Large intestine (tissue), 3 donors: ENCODE measurements around the gene B4GALT5. TPM values are rescaled to one million over a fixed set of nuclear protein-coding genes. Genes with fewer than 3 reads are reported as not detected.

Experiments used
- DNase-seq, 2 donors: peaks; one replicate each; pipeline versions ENCODE4 v3.0.0 to v3.0.0-alpha.2; 2013
- H3K27ac ChIP-seq: one replicate; pipeline ENCODE4 v1.5.1; 2013; ENCODE audit warnings: low read length
- H3K27me3 ChIP-seq: 2 replicates; pipeline ENCODE4 v1.6.1; 2013; ENCODE audit warnings: low read length; ENCODE audit not compliant: control insufficient read depth, insufficient read depth
- H3K36me3 ChIP-seq: 2 replicates; pipeline ENCODE4 v1.6.1; 2013; ENCODE audit warnings: low read length; ENCODE audit not compliant: control insufficient read depth, insufficient read depth
- H3K4me1 ChIP-seq: one replicate; pipeline ENCODE4 v1.6.1; 2013; ENCODE audit warnings: low read length; ENCODE audit not compliant: control insufficient read depth, insufficient read depth
- H3K4me3 ChIP-seq: one replicate; pipeline ENCODE4 v1.5.1; 2013; ENCODE audit warnings: low read length
- H3K9me3 ChIP-seq: one replicate; pipeline ENCODE4 v1.6.1; 2013; ENCODE audit warnings: mild to moderate bottlenecking, low read depth, low read length, moderate library complexity; ENCODE audit not compliant: control insufficient read depth
- WGBS: methylation state at CpG from one replicate; pipeline ENCODE4 v1.1.5; 2013; ENCODE audit warnings: low lambda C conversion rate; ENCODE audit not compliant: insufficient coverage; 5-methylcytosine and 5-hydroxymethylcytosine counted together
- polyA plus RNA-seq: library from polyadenylated mRNA; unstranded; fragments of 120-200 nt; gene quantifications from one replicate; pipeline ENCODE4 v1.2.1, GENCODE V29; 2013

The B4GALT5 gene
- polyA plus RNA-seq, 1 donor: 51.2 TPM

- peak; percentile 74 to 77 for DNase-seq
- Histone ChIP-seq H3K27me3 (no peaks in the 10 kb centered on the region), H3K9me3 (no peaks in the 10 kb centered on the region), H3K27ac (no peak overlapping the region), H3K4me1 (peaks cover 10% of the 10 kb centered on the region), H3K4me3 (no peak overlapping the region), H3K36me3 (no peaks in the 10 kb centered on the region)
- no CpG with 5 or more reads among the region's 17 CpGs for WGBS
Observed at GRCh38 chr20:49608752-49609670, 104.7 kb downstream of the B4GALT5 start.

GRCh38 chr20:49607568-49607967, 106.1 kb downstream of the B4GALT5 start:
- no peak for DNase-seq
- Histone ChIP-seq H3K4me1 (peaks cover 10% of the 10 kb centered on the region), H3K4me3 (no peak overlapping the region), H3K27ac (no peak overlapping the region), H3K27me3 (no peaks in the 10 kb centered on the region), H3K36me3 (no peaks in the 10 kb centered on the region), H3K9me3 (no peaks in the 10 kb centered on the region)
- no CpG with 5 or more reads among the region's 1 CpG for WGBS

GRCh38 chr20:49603209-49603627, 110.5 kb downstream of the B4GALT5 start:
- Histone ChIP-seq H3K4me1 (peaks cover 26% of the 10 kb centered on the region), H3K4me3 (no peak overlapping the region), H3K9me3 (no peaks in the 10 kb centered on the region), H3K36me3 (no peaks in the 10 kb centered on the region), H3K27ac (no peak overlapping the region), H3K27me3 (no peaks in the 10 kb centered on the region)
- peak; percentile 45 to 46 for DNase-seq
- no CpG with 5 or more reads among the region's 11 CpGs for WGBS

- peaks cover 5% of the 10 kb centered on the region for H3K9me3 ChIP-seq
- 80% methylated on average over 1 of the region's 9 CpGs for WGBS
- H3K36me3 ChIP-seq: no peaks in the 10 kb centered on the region
- H3K4me3 ChIP-seq: no peak overlapping the region
- H3K27ac ChIP-seq: no peak overlapping the region
- no peak for DNase-seq
- no peaks in the 10 kb centered on the region for H3K27me3 ChIP-seq
- H3K4me1 ChIP-seq: peaks cover 26% of the 10 kb centered on the region
Observed at GRCh38 chr20:49602345-49603208, 111.1 kb downstream of the B4GALT5 start.

- no peak for DNase-seq
- Histone ChIP-seq H3K36me3 (no peaks in the 10 kb centered on the region), H3K4me1 (peaks cover 28% of the 10 kb centered on the region), H3K4me3 (no peak overlapping the region), H3K9me3 (peaks cover 5% of the 10 kb centered on the region), H3K27ac (peak overlapping the region; percentile 99), H3K27me3 (no peaks in the 10 kb centered on the region)
- no CpG with 5 or more reads among the region's 5 CpGs for WGBS
Observed at GRCh38 chr20:49601153-49601924, 112.3 kb downstream of the B4GALT5 start.

- H3K27me3 ChIP-seq: no peaks in the 10 kb centered on the region
- peak overlapping the region; percentile 36 for H3K4me3 ChIP-seq
- H3K9me3 ChIP-seq: peaks cover 5% of the 10 kb centered on the region
- H3K4me1 ChIP-seq: peaks cover 35% of the 10 kb centered on the region
- no peak for DNase-seq
- H3K27ac ChIP-seq: peak overlapping the region; percentile 99
- H3K36me3 ChIP-seq: no peaks in the 10 kb centered on the region
- WGBS: no CpG with 5 or more reads among the region's 4 CpGs
Observed at GRCh38 chr20:49599746-49600113, 113.9 kb downstream of the B4GALT5 start.

GRCh38 chr20:49597825-49598395, 115.8 kb downstream of the B4GALT5 start:
- WGBS: 90% methylated on average over 2 of the region's 4 CpGs
- Histone ChIP-seq H3K4me1 (peaks cover 35% of the 10 kb centered on the region), H3K27ac (no peak overlapping the region), H3K36me3 (no peaks in the 10 kb centered on the region), H3K4me3 (no peak overlapping the region), H3K9me3 (peaks cover 5% of the 10 kb centered on the region), H3K27me3 (no peaks in the 10 kb centered on the region)
- no peak for DNase-seq

GRCh38 chr20:49595811-49596561, 117.7 kb downstream of the B4GALT5 start:
- Histone ChIP-seq H3K27ac (peak overlapping the region; percentile 38), H3K27me3 (no peaks in the 10 kb centered on the region), H3K36me3 (no peaks in the 10 kb centered on the region), H3K4me1 (peaks cover 39% of the 10 kb centered on the region), H3K9me3 (peaks cover 5% of the 10 kb centered on the region), H3K4me3 (no peak overlapping the region)
- DNase-seq: peak; percentile 43 to 68
- WGBS: no CpG with 5 or more reads among the region's 15 CpGs

- H3K27ac ChIP-seq: no peak overlapping the region
Observed at GRCh38 chr20:49595346-49595745, 118.3 kb downstream of the B4GALT5 start.

More at GRCh38 chr20:49595346-49595745, 118.3 kb downstream of the B4GALT5 start:
- H3K4me3 ChIP-seq: no peak overlapping the region
- DNase-seq: no peak
- H3K36me3 ChIP-seq: no peaks in the 10 kb centered on the region
- peaks cover 5% of the 10 kb centered on the region for H3K9me3 ChIP-seq
- H3K4me1 ChIP-seq: peaks cover 36% of the 10 kb centered on the region
- H3K27me3 ChIP-seq: no peaks in the 10 kb centered on the region
- WGBS: no CpG with 5 or more reads among the region's 10 CpGs
